ENCODE measurements around the gene GRID1. TPM values are rescaled to one million over a fixed set of nuclear protein-coding genes. Genes with fewer than 3 reads are reported as not detected.

GRID1 gene
- total and polyA plus RNA-seq, 2 experiments from 2014 or later: not detected

- Histone ChIP-seq H3K27me3 (replicated peaks; ENCODE audit: insufficient read depth) (no peaks in the 10 kb centered on the region), H3K4me2 (ENCODE audit: unreplicated experiment) (no peak overlapping the region), H2AFZ (no peak overlapping the region), H3K4me3 (no peak overlapping the region), H3K9me3 (ENCODE audit: low read depth) (no peaks in the 10 kb centered on the region), H3K9ac (no peak overlapping the region), H3K4me1 (ENCODE audit: insufficient read depth) (no peaks in the 10 kb centered on the region), H3K36me3 (ENCODE audit: low read depth) (no peaks in the 10 kb centered on the region), H3K27ac (no peak overlapping the region), H3K79me2 (ENCODE audit: insufficient read depth) (no peaks in the 10 kb centered on the region), H3K9me2 (ENCODE audit: insufficient read depth) (no peaks in the 10 kb centered on the region), H3F3A (ENCODE audit: insufficient read depth) (no peaks in the 10 kb centered on the region), H4K20me1 (ENCODE audit: insufficient read depth) (no peaks in the 10 kb centered on the region)
- TF ChIP-seq EZH2phosphoT487 (IDR thresholded peaks at IDR 0.05; ENCODE audit: insufficient read depth, low read depth): no peak
- no peak for TF ChIP-seq EZH2 (IDR thresholded peaks at IDR 0.05; ENCODE audit: insufficient read depth, poor library complexity, severe bottlenecking)
- in situ Hi-C loops (cut with MboI): no loop called here
- WGBS, 2 experiments (ENCODE audit: low coverage in 1 of 2, low lambda C conversion rate in 2 of 2, missing lambda C conversion rate in 2 of 2): 32 to 39% methylated on average over 5 of the region's 5 CpGs
- no peak for DNase-seq
Measured at GRCh38 chr10:85611093-85611740, 755.4 kb downstream of the GRID1 start.

- Histone ChIP-seq H3K9ac (no peak overlapping the region), H3K27ac (no peak overlapping the region), H3K79me2 (ENCODE audit: insufficient read depth) (no peaks in the 10 kb centered on the region), H3K36me3 (ENCODE audit: low read depth) (no peaks in the 10 kb centered on the region), H4K20me1 (ENCODE audit: insufficient read depth) (no peaks in the 10 kb centered on the region), H3K4me2 (ENCODE audit: unreplicated experiment) (no peak overlapping the region), H3F3A (ENCODE audit: insufficient read depth) (no peaks in the 10 kb centered on the region), H2AFZ (no peak overlapping the region), H3K9me3 (ENCODE audit: low read depth) (no peaks in the 10 kb centered on the region), H3K27me3 (replicated peaks; ENCODE audit: insufficient read depth) (no peaks in the 10 kb centered on the region), H3K4me1 (ENCODE audit: insufficient read depth) (no peaks in the 10 kb centered on the region), H3K9me2 (ENCODE audit: insufficient read depth) (no peaks in the 10 kb centered on the region), H3K4me3 (no peak overlapping the region)
- TF ChIP-seq EZH2 (IDR thresholded peaks at IDR 0.05; ENCODE audit: insufficient read depth, poor library complexity, severe bottlenecking): no peak
- no peak for TF ChIP-seq EZH2phosphoT487 (IDR thresholded peaks at IDR 0.05; ENCODE audit: insufficient read depth, low read depth)
- no peak for DNase-seq
- WGBS, 2 experiments (ENCODE audit: low coverage in 1 of 2, low lambda C conversion rate in 2 of 2, missing lambda C conversion rate in 2 of 2): 30 to 40% methylated on average over 3 of the region's 3 CpGs
- in situ Hi-C loops (cut with MboI): no loop called here
Measured at GRCh38 chr10:85610381-85611092, 756.1 kb downstream of the GRID1 start.

DNA sequence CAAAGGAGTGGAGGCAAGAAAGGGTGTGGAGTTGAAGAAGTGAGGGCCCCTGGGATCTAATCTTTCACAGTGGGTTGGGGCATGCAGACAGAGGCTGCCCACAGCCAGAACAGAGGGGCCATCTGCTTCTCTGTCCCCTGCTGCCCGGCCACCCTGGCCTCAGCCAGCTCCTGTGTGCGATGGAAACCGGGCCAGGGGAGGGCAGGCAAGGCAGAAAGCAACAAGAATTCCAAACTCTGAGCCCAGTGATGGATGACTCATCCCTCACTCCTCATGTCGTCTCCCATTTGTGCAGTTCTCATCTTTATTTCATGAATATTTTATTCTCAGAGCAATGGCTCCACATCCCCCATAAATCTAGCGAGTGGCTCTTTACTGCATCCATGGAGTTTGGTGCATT, 757.1 kb downstream of the GRID1 start:
- Histone ChIP-seq H3K9ac (no peak overlapping the region), H3K27me3 (replicated peaks; ENCODE audit: insufficient read depth) (no peaks in the 10 kb centered on the region), H4K20me1 (ENCODE audit: insufficient read depth) (no peaks in the 10 kb centered on the region), H3K9me2 (ENCODE audit: insufficient read depth) (no peaks in the 10 kb centered on the region), H3K79me2 (ENCODE audit: insufficient read depth) (no peaks in the 10 kb centered on the region), H3K27ac (no peak overlapping the region), H3K9me3 (ENCODE audit: low read depth) (no peaks in the 10 kb centered on the region), H3K4me3 (no peak overlapping the region), H3K4me2 (ENCODE audit: unreplicated experiment) (no peak overlapping the region), H3K36me3 (ENCODE audit: low read depth) (no peaks in the 10 kb centered on the region), H2AFZ (no peak overlapping the region), H3F3A (ENCODE audit: insufficient read depth) (no peaks in the 10 kb centered on the region), H3K4me1 (ENCODE audit: insufficient read depth) (no peaks in the 10 kb centered on the region)
- 31 to 37% methylated on average over 5 of the region's 5 CpGs for WGBS, 2 experiments (ENCODE audit: low coverage in 1 of 2, low lambda C conversion rate in 2 of 2, missing lambda C conversion rate in 2 of 2)
- TF ChIP-seq EZH2 (IDR thresholded peaks at IDR 0.05; ENCODE audit: insufficient read depth, poor library complexity, severe bottlenecking) (no peak), EZH2phosphoT487 (IDR thresholded peaks at IDR 0.05; ENCODE audit: insufficient read depth, low read depth) (no peak)
- in situ Hi-C loops (cut with MboI): no loop called here
- no peak for DNase-seq

DNA sequence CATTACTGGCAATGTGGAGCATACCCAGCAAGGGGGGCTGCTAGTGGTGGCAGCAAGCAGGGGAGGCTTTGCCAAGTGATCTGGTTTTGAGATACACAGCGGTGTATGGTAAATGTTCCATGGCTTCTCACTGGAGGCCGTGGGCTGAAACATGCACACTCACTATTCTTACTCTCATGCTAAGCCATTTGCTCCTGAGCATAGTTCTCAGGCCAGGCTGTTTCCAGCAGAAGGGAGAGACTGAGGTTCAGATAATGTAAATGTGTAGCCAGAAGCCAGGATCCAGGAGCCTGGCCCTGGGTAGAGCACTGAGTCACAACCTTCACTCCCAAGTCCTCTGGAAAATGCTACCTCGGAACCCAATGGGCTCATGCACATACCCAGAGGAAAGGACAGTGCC, 757.9 kb downstream of the GRID1 start:
- in situ Hi-C loops (cut with MboI): no loop called here
- Histone ChIP-seq H3K4me2 (ENCODE audit: unreplicated experiment) (no peak overlapping the region), H3K27ac (no peak overlapping the region), H3F3A (ENCODE audit: insufficient read depth) (no peaks in the 10 kb centered on the region), H3K79me2 (ENCODE audit: insufficient read depth) (no peaks in the 10 kb centered on the region), H3K4me3 (no peak overlapping the region), H2AFZ (no peak overlapping the region), H3K9me2 (ENCODE audit: insufficient read depth) (no peaks in the 10 kb centered on the region), H3K4me1 (ENCODE audit: insufficient read depth) (no peaks in the 10 kb centered on the region), H4K20me1 (ENCODE audit: insufficient read depth) (no peaks in the 10 kb centered on the region), H3K9ac (no peak overlapping the region), H3K27me3 (replicated peaks; ENCODE audit: insufficient read depth) (no peaks in the 10 kb centered on the region), H3K9me3 (ENCODE audit: low read depth) (no peaks in the 10 kb centered on the region), H3K36me3 (ENCODE audit: low read depth) (no peaks in the 10 kb centered on the region)
- TF ChIP-seq EZH2 (IDR thresholded peaks at IDR 0.05; ENCODE audit: insufficient read depth, poor library complexity, severe bottlenecking): no peak
- no peak for TF ChIP-seq EZH2phosphoT487 (IDR thresholded peaks at IDR 0.05; ENCODE audit: insufficient read depth, low read depth)
- WGBS, 2 experiments (ENCODE audit: low coverage in 1 of 2, low lambda C conversion rate in 2 of 2, missing lambda C conversion rate in 2 of 2): 47 to 58% methylated on average over 3 of the region's 3 CpGs
- DNase-seq: no peak
